GM19467 (cell line): ENCODE data around the gene NIN.

Experiments used
- ATAC-seq: cut with Tn5 transposase; IDR thresholded peaks from one replicate; pipeline ENCODE4 v1.9.1; 2021; ENCODE audit warnings: mild to moderate bottlenecking, moderate library complexity; ENCODE audit not compliant: unreplicated experiment

Gene NIN, protein sequence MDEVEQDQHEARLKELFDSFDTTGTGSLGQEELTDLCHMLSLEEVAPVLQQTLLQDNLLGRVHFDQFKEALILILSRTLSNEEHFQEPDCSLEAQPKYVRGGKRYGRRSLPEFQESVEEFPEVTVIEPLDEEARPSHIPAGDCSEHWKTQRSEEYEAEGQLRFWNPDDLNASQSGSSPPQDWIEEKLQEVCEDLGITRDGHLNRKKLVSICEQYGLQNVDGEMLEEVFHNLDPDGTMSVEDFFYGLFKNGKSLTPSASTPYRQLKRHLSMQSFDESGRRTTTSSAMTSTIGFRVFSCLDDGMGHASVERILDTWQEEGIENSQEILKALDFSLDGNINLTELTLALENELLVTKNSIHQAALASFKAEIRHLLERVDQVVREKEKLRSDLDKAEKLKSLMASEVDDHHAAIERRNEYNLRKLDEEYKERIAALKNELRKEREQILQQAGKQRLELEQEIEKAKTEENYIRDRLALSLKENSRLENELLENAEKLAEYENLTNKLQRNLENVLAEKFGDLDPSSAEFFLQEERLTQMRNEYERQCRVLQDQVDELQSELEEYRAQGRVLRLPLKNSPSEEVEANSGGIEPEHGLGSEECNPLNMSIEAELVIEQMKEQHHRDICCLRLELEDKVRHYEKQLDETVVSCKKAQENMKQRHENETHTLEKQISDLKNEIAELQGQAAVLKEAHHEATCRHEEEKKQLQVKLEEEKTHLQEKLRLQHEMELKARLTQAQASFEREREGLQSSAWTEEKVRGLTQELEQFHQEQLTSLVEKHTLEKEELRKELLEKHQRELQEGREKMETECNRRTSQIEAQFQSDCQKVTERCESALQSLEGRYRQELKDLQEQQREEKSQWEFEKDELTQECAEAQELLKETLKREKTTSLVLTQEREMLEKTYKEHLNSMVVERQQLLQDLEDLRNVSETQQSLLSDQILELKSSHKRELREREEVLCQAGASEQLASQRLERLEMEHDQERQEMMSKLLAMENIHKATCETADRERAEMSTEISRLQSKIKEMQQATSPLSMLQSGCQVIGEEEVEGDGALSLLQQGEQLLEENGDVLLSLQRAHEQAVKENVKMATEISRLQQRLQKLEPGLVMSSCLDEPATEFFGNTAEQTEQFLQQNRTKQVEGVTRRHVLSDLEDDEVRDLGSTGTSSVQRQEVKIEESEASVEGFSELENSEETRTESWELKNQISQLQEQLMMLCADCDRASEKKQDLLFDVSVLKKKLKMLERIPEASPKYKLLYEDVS (N-terminal part only)

GRCh38 chr14:50830932-50831725 is at the start of gene NIN:
Gene NIN, minus strand, starts transcription at chr14:50831162. Its CDS starts 9,106 bp downstream, at chr14:50822056.
- ATAC-seq, result peak; percentile 76

- peak; percentile 92 for ATAC-seq
These were observed 44.6 kb upstream of the NIN start for GRCh38 chr14:50875359-50876070.

DNA sequence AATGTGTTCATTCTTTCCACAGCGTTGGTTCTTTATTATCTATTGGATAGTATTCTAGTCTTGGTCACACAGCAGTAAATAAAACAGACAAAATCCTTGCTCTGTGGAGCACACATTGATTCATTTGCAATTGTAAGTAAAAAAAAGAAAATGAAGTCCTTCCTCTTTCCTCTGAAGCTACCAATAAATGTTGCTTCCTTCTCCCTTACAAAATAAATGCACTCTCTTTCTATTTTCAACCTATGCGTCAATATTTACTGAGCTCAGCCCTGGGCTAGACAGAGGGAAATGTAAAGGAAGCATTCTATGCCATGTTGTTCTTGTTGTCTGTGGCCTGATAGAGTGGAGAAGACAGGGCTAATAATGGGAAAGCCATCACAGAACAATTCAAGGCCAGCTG is 43.8 kb upstream of the NIN start:
- ATAC-seq, result no peak

DNA sequence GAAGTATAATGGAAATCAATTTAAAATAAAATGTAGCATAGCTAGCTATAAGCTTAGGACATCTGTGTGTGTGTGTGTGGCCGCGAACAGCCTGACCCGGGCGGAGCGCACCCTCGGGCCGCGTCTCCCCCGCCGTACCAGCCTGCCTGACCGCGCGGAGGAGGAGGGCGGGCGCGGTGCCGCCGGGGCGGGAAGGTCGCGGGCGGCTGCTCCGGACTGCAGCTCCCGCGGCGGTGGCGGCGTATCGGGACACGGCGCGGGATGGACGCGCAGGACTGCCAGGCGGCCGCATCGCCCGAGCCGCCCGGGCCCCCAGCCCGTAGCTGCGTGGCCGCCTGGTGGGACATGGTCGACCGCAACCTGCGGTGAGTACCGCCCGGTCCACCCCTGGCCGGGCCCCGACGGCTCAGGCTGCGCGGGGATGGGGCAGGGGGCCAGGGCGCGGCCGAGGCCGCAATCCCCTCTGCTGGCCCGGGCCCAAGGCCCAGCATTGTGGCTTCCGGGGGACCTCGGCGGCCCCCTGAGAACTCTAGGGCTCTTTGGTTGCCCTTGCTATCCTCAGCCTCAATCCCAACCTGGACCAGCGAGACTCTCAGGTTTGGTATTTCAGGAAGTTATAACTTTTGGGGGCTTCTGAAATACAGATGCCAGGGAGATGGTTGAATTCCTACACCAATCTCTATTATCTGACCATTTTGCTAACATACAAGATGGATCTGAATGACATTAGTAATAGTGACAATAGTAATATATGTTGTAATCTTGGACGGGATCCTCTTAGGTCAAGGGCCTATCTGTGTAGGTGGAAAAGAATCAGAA is 41.2 kb upstream of the NIN start, which contains the start of gene ABHD12B:
Gene ABHD12B (plus strand): TSS at position 140 of the 819 bp plus-strand sequence. CDS start 122 bp downstream, at position 262.
- ATAC-seq, result no peak

GRCh38 chr14:50871228-50871627 is 40.3 kb upstream of the NIN start:
- no peak for ATAC-seq

DNA sequence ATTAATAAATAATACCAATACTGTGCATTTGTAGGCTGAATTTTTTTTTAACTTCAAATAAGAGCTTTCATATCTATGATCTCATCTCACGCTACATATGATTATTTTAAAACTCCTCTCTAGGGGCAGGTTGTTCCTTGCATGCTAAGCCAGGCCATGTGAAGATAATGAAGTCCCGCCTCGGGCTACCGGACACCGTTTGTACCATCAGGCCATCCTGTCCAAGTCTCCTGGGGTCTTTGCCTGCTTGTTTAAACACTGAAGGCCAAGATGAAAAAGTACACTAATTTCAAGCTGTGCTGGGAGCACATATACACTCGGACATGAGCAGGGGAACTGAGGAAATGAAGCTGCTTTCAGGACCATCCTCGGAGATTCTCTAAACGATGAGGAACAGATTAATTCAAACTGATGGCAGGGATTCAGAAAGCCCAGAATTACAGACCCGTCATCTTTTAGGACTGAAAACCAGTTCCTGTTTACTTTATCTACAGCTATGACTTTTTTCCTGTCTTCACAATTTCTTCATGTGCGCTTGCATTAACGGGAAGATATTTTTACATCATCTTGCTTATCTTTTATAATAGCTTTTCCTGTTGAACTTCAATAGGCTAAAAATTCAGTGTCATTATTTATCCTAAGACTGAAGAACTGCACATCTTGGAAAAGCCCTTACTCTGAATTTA is 34.6 kb upstream of the NIN start:
- no peak for ATAC-seq

GRCh38 chr14:50864946-50865345 is 34.0 kb upstream of the NIN start:
- ATAC-seq, result no peak

- no peak for ATAC-seq
These were observed 33.3 kb upstream of the NIN start for GRCh38 chr14:50864237-50864636.

- ATAC-seq, result no peak
These were observed 31.1 kb upstream of the NIN start for GRCh38 chr14:50862036-50862570.

- ATAC-seq, result no peak
These were observed 29.6 kb upstream of the NIN start for GRCh38 chr14:50860478-50861086.

DNA sequence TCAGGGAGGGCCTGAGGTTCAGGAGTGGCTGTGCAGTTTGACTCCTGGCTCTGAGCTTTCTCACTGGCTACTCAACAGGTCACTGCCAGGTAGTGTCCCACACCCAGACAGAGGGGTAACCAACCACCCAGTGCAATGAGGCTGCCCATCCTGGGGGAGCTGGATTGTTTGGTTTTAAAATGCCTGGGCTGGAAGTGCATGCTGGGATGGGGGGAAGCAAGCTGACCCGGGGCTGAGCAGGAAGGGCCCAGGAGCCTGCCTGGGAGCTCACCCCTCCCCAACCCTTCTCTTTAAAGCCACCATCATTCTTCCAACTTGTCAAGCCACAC is 28.3 kb upstream of the NIN start:
- no peak for ATAC-seq

DNA sequence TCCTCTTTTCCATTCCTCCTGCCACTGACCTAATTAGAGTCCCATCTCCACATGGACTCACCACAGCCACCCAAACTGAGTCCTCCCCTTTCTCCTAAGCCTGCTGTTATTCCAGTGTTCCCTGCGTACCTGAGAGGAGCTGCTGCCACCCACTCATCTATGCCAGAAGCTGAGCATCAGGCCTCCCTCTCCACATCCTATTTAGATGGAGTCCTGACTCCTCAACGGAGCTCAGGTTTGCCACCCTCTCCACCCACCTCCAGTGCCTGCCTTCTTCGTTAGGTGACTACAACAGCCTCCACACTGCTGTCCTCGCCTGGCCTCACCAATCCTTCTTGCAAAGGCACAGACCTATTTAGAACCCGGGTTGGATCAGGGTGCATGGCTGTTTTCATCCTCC is 25.7 kb upstream of the NIN start:
- no peak for ATAC-seq

DNA sequence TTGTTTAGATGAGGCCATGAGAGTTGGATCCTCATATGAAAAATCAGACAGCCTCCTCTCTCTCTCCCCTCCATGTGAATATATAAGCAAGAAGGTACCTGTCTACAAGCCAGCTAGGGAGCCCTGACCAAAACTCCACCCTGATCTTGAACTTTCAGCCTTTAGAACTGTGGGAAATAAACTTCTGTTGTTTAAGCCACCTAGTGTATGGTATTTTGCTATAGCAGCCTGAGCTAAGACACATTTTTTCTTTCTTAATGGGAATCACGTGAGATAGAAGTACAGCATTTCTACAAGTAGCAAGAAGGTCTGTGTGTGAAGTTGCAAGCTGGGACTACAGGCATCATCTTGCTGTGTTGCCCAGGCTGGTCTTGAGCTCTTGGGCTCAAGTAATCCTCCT is 24.6 kb upstream of the NIN start:
- no peak for ATAC-seq

DNA sequence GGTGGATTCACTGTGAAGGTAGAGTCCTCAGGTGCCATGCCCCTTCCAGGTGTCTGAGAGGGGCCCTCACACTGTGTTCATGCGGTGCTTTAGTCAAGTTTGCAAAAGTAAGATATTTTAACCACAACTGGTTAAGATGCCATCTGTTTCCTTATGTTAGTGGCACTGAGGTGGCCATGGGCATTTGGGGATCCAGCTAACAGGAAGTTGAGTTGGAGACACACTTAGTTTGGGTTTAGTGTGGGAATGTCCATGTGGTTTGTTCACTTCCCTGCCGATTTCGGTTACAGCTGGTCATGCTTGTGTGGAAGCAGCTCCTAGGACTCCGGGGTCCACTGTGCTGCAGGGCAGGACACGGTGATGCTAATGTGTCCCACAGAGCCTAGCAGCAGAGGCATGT is 23.6 kb upstream of the NIN start:
- no peak for ATAC-seq

GRCh38 chr14:50853891-50854290 is 22.9 kb upstream of the NIN start:
- ATAC-seq, result no peak

GRCh38 chr14:50846226-50846880 is 15.4 kb upstream of the NIN start:
- no peak for ATAC-seq

GRCh38 chr14:50845166-50845565 is 14.2 kb upstream of the NIN start:
- no peak for ATAC-seq
